ENCODE results near the gene FTH1.
A peak's percentile ranks its signal among the peaks of the same experiment; 100 is the strongest.

The FTH1 gene

DNA sequence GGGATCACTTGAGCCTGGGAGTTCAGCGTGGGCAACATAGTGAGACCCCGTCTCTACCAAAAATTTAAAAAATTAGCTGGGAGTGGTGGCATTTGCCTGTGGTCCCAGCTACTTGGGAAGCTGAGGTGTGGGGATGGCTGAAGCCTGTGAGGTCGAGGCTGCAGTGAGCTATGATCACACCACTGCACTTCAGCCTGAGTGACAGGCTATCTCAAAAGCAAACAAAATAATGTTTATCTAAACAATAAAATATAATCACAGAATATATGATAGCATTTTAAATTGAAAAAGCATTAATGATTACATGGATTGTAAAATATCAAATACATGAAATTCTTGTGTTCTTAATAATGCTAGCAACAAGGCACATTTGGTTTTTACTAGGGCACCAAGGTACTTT lies 14.6 kb downstream of the FTH1 start:
- H3K4me3 ChIP-seq (ENCODE audit: low read depth, low read length): no peak overlapping the region
- no peak for DNase-seq (ENCODE audit: low read depth)
- TF ChIP-seq, protein P1, sequence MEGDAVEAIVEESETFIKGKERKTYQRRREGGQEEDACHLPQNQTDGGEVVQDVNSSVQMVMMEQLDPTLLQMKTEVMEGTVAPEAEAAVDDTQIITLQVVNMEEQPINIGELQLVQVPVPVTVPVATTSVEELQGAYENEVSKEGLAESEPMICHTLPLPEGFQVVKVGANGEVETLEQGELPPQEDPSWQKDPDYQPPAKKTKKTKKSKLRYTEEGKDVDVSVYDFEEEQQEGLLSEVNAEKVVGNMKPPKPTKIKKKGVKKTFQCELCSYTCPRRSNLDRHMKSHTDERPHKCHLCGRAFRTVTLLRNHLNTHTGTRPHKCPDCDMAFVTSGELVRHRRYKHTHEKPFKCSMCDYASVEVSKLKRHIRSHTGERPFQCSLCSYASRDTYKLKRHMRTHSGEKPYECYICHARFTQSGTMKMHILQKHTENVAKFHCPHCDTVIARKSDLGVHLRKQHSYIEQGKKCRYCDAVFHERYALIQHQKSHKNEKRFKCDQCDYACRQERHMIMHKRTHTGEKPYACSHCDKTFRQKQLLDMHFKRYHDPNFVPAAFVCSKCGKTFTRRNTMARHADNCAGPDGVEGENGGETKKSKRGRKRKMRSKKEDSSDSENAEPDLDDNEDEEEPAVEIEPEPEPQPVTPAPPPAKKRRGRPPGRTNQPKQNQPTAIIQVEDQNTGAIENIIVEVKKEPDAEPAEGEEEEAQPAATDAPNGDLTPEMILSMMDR (conservative IDR thresholded peaks at IDR 0.05; ENCODE audit: low read depth, low read length): no peak

DNA sequence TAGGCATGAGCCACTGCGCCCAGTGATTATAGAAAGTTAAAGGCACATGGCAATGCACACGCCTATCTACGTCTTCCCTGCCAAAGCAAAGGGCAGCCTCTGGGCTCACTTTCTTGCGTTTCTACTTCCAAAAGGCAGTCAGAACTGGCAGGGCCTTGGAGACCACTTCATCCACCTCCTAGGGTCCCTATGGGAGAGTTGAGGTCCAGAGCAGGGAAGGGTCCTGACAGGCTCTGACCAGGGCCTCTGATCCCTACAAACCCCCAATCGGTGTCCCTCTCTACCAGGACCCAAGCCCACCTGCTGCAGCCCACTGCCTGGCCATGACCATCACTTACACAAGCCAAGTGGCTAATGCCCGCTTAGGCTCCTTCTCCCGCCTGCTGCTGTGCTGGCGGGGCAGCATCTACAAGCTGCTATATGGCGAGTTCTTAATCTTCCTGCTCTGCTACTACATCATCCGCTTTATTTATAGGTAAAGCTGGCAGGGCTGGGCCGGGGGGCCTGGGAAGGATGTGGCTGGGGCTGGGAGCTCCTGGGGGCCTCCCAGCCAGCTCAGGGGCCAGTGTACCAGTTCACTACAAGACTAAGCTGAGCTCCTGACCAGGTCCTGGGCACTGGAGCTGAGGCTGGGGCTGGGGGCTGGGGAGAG lies 15.8 kb downstream of the FTH1 start:
- TF ChIP-seq, protein P1 (conservative IDR thresholded peaks at IDR 0.05; ENCODE audit: low read depth, low read length): no peak
- no peak for DNase-seq (ENCODE audit: low read depth)
- no peak overlapping the region for H3K4me3 ChIP-seq (ENCODE audit: low read depth, low read length)

DNA sequence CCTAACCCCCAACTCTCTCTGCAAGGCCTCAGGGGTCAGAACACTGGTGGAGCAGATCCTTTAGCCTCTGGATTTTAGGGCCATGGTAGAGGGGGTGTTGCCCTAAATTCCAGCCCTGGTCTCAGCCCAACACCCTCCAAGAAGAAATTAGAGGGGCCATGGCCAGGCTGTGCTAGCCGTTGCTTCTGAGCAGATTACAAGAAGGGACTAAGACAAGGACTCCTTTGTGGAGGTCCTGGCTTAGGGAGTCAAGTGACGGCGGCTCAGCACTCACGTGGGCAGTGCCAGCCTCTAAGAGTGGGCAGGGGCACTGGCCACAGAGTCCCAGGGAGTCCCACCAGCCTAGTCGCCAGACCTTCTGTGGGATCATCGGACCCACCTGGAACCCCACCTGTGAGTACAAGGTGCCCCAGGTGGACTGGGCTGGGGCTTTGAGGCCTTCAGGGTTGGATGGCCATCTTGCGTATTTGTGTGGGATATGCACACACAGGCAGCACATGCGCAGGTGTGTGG lies 17.3 kb downstream of the FTH1 start, which contains the start of gene BEST1:
Gene BEST1 (plus strand): TSS at position 317 of the 513 bp plus-strand sequence. CDS start 1,456 bp downstream, outside the sequence.
- H3K4me3 ChIP-seq (ENCODE audit: low read depth, low read length): no peak within 1 kb of the TSS
- no peak for DNase-seq (ENCODE audit: low read depth)
- TF ChIP-seq, protein P1 (conservative IDR thresholded peaks at IDR 0.05; ENCODE audit: low read depth, low read length): no peak

DNA sequence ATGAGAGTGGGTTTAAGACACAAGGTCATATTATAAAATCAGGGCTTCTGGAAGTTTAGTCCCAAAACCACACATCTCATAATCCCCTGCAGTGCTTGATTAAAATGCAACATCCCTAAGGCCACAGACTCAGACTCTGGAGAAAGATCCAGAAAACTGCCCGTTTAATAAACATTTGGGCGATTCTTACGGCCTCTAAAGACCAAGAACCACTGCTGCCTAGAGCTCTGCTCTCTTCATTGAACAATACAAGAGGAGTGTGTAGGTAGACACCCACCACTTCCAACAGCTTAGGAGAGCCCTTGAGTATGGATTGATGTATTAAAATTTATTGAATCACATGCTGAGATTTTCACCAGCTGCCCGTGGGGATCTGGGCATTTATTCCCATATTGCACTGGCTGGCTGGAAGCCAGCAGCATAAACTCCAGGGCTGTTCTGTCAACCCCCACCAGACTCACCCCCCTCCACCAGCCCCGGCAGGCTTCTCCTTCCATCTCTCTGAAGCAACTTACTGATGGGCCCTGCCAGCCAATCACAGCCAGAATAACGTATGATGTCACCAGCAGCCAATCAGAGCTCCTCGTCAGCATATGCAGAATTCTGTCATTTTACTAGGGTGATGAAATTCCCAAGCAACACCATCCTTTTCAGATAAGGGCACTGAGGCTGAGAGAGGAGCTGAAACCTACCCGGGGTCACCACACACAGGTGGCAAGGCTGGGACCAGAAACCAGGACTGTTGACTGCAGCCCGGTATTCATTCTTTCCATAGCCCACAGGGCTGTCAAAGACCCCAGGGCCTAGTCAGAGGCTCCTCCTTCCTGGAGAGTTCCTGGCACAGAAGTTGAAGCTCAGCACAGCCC lies 18.0 kb downstream of the FTH1 start:
- TF ChIP-seq, protein P1 (conservative IDR thresholded peaks at IDR 0.05; ENCODE audit: low read depth, low read length): no peak
- peak; percentile 98 for DNase-seq (ENCODE audit: low read depth)
- H3K4me3 ChIP-seq (ENCODE audit: low read depth, low read length): no peak overlapping the region

DNA sequence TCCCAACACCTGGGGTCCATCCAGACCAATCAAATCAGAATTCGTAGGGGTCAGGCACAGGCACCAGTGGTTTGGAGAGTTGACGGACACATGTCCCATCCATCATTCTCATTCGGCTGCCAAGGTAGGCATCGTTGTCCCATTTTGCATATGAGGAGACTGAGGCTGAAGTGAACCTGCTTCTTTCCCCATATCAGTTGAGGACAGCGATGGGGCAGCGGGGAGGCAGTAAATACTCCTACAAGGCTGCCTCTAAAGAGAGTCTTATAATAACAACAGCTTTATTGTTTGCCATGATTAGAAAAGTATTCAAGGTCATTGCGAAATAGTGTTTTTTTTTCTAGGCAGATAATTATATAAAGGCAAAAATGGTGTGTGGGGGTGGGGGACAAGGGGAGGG lies 18.9 kb downstream of the FTH1 start:
- TF ChIP-seq, protein P1 (conservative IDR thresholded peaks at IDR 0.05; ENCODE audit: low read depth, low read length): no peak
- DNase-seq (ENCODE audit: low read depth): no peak
- no peak overlapping the region for H3K4me3 ChIP-seq (ENCODE audit: low read depth, low read length)

DNA sequence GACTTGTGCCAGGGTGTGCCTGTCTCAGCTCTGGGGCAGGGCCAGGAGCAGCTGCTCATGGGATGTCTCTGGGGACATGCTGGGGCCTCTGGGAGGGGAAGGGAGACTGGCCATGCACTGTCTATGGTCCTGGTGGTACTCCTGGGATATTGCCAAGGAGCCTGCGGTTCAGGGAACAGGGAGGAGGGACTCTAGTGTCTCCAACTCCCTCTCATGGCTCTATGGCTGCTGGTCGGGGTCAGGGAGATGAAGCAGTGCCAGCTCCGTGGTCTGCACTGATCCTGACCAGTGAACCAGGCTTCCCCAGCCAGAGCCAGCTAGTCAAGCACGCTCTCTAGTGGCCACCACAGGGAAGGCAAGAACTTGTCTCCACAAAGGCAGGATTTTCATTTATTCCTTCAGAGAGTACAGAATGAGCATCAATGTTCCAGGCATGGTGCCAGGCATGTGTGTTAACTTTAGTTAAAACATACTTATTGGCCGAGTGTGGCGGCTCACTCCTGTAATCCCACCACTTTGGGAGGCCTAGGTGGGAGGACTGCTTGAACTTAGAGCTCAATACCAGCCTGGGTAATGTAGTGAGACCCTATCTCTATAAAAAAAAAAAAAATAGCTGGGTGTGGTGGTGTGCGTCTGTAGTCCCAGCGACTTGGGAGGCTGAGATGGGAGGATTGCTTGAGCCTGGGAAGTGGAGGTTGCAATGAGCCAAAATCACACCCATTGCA lies 19.8 kb downstream of the FTH1 start:
- peak; percentile 96 for DNase-seq (ENCODE audit: low read depth)
- TF ChIP-seq, protein P1 (conservative IDR thresholded peaks at IDR 0.05; ENCODE audit: low read depth, low read length): peak; percentile 99
- no peak overlapping the region for H3K4me3 ChIP-seq (ENCODE audit: low read depth, low read length)
